GDM1 (cell line): ENCODE results near the gene FRMD7.

Experiments
- DNase-seq: peaks from one replicate; lab custom pipeline; 2025; lab: John Stamatoyannopoulos, UW

The FRMD7 gene

GRCh38 chrX:132031867-132032266 is 96.0 kb downstream of the FRMD7 start:
- no peak for DNase-seq

GRCh38 chrX:132030264-132030663 is 97.6 kb downstream of the FRMD7 start:
- DNase-seq, result no peak
